ENCODE data around the gene TMEM30A. TPM values are rescaled to one million over a fixed set of nuclear protein-coding genes. Genes with fewer than 3 reads are reported as not detected.

The TMEM30A gene
- total RNA-seq, 1 experiment from 2014 or later, result 33.6 TPM

- no peak for DNase-seq (ENCODE audit: low spot score)
Measured at GRCh38 chr6:75219263-75219662, 65.3 kb downstream of the TMEM30A start.

- no peak for DNase-seq (ENCODE audit: low spot score)
Measured at GRCh38 chr6:75217193-75217592, 67.4 kb downstream of the TMEM30A start.

GRCh38 chr6:75215291-75215690, 69.3 kb downstream of the TMEM30A start:
- DNase-seq (ENCODE audit: low spot score), result no peak

- DNase-seq (ENCODE audit: low spot score), result no peak
Measured at GRCh38 chr6:75213732-75214131, 70.9 kb downstream of the TMEM30A start.

GRCh38 chr6:75213112-75213511, 71.5 kb downstream of the TMEM30A start:
- no peak for DNase-seq (ENCODE audit: low spot score)

GRCh38 chr6:75211920-75212590, 72.5 kb downstream of the TMEM30A start:
- peak; percentile 20 for DNase-seq (ENCODE audit: low spot score)

- peak; percentile 78 for DNase-seq (ENCODE audit: low spot score)
Measured at GRCh38 chr6:75210885-75211739, 73.5 kb downstream of the TMEM30A start.

GRCh38 chr6:75209184-75209723, 75.3 kb downstream of the TMEM30A start:
- DNase-seq (ENCODE audit: low spot score), result no peak

GRCh38 chr6:75208298-75209183, 76.1 kb downstream of the TMEM30A start:
- peak; percentile 91 for DNase-seq (ENCODE audit: low spot score)

GRCh38 chr6:75206576-75207342, 77.8 kb downstream of the TMEM30A start:
- no peak for DNase-seq (ENCODE audit: low spot score)

GRCh38 chr6:75205776-75206575, 78.6 kb downstream of the TMEM30A start, which contains the start of gene COL12A1:
COL12A1 (minus strand) TSS chr6:75206053; CDS start chr6:75202792, 3,261 bp downstream.
- no peak for DNase-seq (ENCODE audit: low spot score)

- no peak for DNase-seq (ENCODE audit: low spot score)
Measured at GRCh38 chr6:75204959-75205775, 79.4 kb downstream of the TMEM30A start.

GRCh38 chr6:75204217-75204958, 80.2 kb downstream of the TMEM30A start:
- peak; percentile 38 for DNase-seq (ENCODE audit: low spot score)

- no peak for DNase-seq (ENCODE audit: low spot score)
Measured at GRCh38 chr6:75203721-75204120, 80.9 kb downstream of the TMEM30A start.

Measured in HT-29 (cell line).